Measurements from ENCODE around the gene SLC25A29.
A peak's percentile ranks its signal among the peaks of the same experiment; 100 is the strongest.

DNA sequence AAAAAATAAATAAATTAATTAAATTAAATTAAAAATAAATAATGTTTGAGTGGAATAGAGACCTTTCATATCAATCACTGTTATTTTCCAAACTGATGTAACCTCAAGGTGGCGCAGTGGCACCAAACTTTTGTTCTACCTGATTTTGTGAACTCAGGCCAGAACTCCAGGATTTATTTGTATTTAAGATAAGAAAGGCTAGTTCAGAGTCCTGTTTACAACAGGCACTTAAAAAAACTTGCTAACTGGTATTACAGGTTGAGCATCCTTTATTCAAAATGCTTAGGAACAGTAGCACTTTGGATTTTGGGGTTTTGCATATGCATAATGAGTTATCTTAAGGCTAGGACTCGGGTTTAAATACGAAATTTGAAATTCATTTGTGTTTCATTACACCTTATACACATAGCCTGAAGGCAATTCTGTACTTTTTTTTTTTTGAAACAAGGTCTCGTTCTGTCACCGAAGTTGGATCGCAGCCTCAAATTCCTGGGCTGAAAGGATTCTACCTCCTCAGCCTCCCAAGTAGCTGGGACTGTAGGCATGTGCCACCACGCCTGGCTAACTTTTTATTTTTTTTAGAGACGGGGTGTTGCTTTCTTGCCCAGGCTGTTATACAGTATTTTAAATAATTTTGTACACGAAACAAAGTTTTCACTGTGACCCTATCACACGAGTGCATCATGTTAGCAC, 34.9 kb downstream of the SLC25A29 start:
- peak in 1 of 4 experiments; percentile 20 for TF ChIP-seq CTCF (IDR thresholded peaks at IDR 0.05)
- TF ChIP-seq POLR2A (IDR thresholded peaks at IDR 0.05) = no peak
- TF ChIP-seq EP300 (IDR thresholded peaks at IDR 0.05) = no peak

Measured in sigmoid colon (tissue), 4 donors.